A673 (cell line): ENCODE data around the gene DSCAML1.

Experiments
- EZH2 ChIP-seq: fragments of 200-600 bp; sonication (generic); IDR thresholded peaks from 2 replicates; pipeline ENCODE4 v1.6.1; 2017; ENCODE audit warnings: borderline replicate concordance, low read depth, mild to moderate bottlenecking, mixed read lengths, antibody characterized with exemption, low read length; ENCODE audit not compliant: poor library complexity, severe bottlenecking
- TF ChIP-seq, protein P1 (sequence below): fragments of 300-800, 200-600 bp; sonication (generic); conservative IDR thresholded peaks from 2 replicates; pipeline ENCODE4 v1.5.1; 2017; ENCODE audit warnings: low read depth, mild to moderate bottlenecking, antibody characterized with exemption, low read length, moderate library complexity, mixed read lengths

DNA sequence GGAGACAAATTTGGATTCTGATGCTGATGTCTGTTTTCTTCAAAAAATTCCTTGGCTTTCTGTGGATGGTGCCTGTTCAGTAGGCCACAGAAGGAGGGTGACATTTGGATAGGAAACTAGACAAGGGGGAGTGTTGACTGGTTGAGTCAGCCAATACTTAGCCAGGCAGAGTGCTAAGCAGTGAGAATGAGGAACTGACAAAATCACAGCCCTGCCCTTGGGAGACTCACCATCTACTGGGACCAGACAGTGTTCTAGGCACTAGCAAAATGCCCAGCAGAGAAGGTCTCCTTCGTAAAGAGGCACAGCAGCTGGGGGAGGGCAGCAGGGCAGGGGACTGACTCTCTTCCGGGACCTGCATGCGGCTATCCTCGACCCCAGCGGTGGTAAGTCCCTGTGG is 190.2 kb downstream of the DSCAML1 start:
- TF ChIP-seq, protein P1, sequence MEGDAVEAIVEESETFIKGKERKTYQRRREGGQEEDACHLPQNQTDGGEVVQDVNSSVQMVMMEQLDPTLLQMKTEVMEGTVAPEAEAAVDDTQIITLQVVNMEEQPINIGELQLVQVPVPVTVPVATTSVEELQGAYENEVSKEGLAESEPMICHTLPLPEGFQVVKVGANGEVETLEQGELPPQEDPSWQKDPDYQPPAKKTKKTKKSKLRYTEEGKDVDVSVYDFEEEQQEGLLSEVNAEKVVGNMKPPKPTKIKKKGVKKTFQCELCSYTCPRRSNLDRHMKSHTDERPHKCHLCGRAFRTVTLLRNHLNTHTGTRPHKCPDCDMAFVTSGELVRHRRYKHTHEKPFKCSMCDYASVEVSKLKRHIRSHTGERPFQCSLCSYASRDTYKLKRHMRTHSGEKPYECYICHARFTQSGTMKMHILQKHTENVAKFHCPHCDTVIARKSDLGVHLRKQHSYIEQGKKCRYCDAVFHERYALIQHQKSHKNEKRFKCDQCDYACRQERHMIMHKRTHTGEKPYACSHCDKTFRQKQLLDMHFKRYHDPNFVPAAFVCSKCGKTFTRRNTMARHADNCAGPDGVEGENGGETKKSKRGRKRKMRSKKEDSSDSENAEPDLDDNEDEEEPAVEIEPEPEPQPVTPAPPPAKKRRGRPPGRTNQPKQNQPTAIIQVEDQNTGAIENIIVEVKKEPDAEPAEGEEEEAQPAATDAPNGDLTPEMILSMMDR = no peak
- TF ChIP-seq EZH2 = no peak
